Measurements from ENCODE around the gene SLC38A8.

- TF ChIP-seq POLR2A (IDR thresholded peaks at IDR 0.05; ENCODE audit: low read depth, low read length) = no peak
- no peak for TF ChIP-seq POLR2AphosphoS5 (IDR thresholded peaks at IDR 0.05; ENCODE audit: low read depth, low read length)
- TF ChIP-seq TAF1 (IDR thresholded peaks at IDR 0.05; ENCODE audit: low read depth, low read length) = no peak
Observed at GRCh38 chr16:84069540-84069939, 26.9 kb upstream of the SLC38A8 start.

Data from GM12891 (cell line).